Activated naive CD4-positive, alpha-beta T cell treated with anti-CD3 and anti-CD28 coated beads for 36 hours (primary cell): ENCODE measurements around the gene CYP46A1. TPM values are rescaled to one million over a fixed set of nuclear protein-coding genes. Genes with fewer than 3 reads are reported as not detected.

Experiments used
- CTCF ChIA-PET: fragments of 350-600 bp; sonication (Branson Sonifier 250); formaldehyde crosslinking; loops from one replicate; lab custom pipeline; 2021; ENCODE audit warnings: antibody characterized with exemption; lab: Charles Lee
- DNase-seq: peaks from one replicate; pipeline ENCODE4 v3.0.0-alpha.2; 2020
- H3K27ac Mint-ChIP-seq: one replicate; pipeline ENCODE4 v1.8.0; 2021; ENCODE audit warnings: mild to moderate bottlenecking, mixed read lengths
- H3K27me3 Mint-ChIP-seq: one replicate; pipeline ENCODE4 v1.8.0; 2021; ENCODE audit warnings: low read depth, mixed read lengths
- H3K36me3 Mint-ChIP-seq: one replicate; pipeline ENCODE4 v1.8.0; 2021; ENCODE audit warnings: low read depth, mixed read lengths
- H3K4me1 Mint-ChIP-seq: one replicate; pipeline ENCODE4 v1.8.0; 2021; ENCODE audit warnings: low read depth, mixed read lengths
- H3K4me3 Mint-ChIP-seq: one replicate; pipeline ENCODE4 v1.8.0; 2021; ENCODE audit warnings: mild to moderate bottlenecking, moderate library complexity, mixed read lengths
- H3K9me3 Mint-ChIP-seq: one replicate; pipeline ENCODE4 v1.8.0; 2021; ENCODE audit warnings: mixed read lengths
- intact Hi-C: fragments of 100-400 bp; cut with micrococcal nuclease; formaldehyde crosslinking; loops from one replicate; pipeline ENCODE4 v1.15.1; 2023
- total RNA-seq, 2 experiments: library from RNA; stranded (reverse); gene quantifications; one replicate each; pipeline ENCODE4 v1.2.3, GENCODE V29; 2021

Gene CYP46A1
- total RNA-seq, 2 experiments from 2014 or later = 0.10 to 0.12 TPM

DNA sequence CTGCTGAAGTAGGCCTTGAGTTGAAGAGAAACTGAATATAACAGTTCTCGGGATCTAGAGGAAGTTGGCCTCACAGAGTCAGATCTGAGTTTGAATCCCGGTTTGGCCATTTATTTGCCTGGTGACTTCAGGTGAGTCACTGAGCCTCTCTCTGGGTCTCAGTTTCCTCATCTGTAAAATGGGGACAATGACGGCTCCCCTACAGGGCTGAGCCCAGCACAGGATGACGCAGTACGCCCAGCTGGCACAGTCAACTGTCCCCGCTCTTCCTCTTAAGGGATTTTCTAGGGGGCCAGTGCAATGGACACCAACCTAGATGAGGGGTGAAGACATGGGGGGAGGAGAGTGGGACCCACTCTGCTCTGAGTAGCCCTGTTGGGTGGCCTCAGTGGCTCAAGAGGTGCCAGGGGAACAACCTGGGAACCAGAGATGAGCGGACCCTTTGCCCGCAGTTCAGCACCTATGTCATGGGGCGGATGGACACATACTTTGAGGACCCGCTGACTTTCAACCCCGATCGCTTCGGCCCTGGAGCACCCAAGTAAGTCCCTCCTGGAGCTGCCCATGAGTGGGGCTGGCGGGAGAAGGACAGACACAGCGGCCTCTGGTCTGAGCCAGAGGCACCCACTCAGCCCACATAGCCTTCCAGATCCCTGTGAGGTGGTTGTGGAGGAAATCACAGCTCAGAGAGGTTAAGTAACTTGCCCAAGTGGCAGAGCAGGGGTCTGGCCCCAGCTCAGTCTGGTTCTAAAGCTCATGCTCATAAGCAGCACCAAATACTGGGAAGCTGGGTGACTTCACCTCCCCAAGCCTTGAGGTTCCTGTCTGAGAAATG, 41.1 kb downstream of the CYP46A1 start:
- no peaks in the 10 kb centered on the region for H3K9me3 Mint-ChIP-seq
- H3K36me3 Mint-ChIP-seq = no peaks in the 10 kb centered on the region
- intact Hi-C loops = no loop called here
- no peak overlapping the region for H3K27ac Mint-ChIP-seq
- no peak for DNase-seq
- H3K4me1 Mint-ChIP-seq = no peaks in the 10 kb centered on the region
- no peak overlapping the region for H3K4me3 Mint-ChIP-seq
- peaks cover 16% of the 10 kb centered on the region for H3K27me3 Mint-ChIP-seq
- CTCF ChIA-PET = interaction anchor here (0.9 to 1.0 kb wide), 2 partner anchors 12 to 145 kb away, joined by 3 read pairs; no protein-coding TSS in a partner anchor

DNA sequence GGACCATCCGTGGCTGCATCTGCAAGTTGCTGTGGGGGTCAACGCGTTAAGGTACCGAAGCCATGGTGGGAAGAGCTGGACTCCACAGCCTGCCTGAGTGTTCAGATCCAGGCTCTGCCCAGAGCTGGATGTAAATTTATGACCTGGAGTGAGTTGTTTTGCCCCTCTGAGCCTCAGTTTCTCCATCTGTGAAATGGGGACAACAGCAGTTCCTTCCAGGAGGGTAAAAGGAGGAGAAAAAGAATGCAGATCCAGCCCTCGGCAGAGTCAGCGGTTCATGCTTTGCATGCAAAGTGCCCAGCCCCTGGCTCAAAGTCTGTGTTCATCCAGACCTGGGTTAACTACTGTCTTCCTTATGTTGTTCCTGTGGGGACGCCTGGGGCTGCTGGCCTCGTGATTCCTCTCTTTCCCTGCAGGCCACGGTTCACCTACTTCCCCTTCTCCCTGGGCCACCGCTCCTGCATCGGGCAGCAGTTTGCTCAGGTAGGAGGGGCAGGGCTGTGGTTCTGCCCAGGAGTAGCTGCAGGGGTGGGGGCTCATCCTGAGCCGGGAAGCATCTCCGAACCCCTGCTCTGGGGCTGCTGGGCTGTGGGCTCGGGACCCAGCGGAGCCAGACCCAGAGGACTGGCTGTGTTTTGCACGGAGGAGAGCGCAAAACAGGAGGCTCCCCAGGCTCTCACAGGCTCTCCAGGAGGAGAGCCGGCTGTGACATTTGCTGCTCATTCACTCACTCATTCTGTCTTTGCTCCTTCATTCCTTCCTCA, 41.9 kb downstream of the CYP46A1 start:
- Mint-ChIP-seq H3K9me3 (no peaks in the 10 kb centered on the region), H3K36me3 (no peaks in the 10 kb centered on the region), H3K4me1 (peaks cover 2% of the 10 kb centered on the region), H3K27me3 (peaks cover 19% of the 10 kb centered on the region), H3K4me3 (no peak overlapping the region), H3K27ac (no peak overlapping the region)
- DNase-seq = no peak
- intact Hi-C loops = no loop called here
- CTCF ChIA-PET = interaction anchor here (0.9 to 1.0 kb wide), 2 partner anchors 11 to 144 kb away, joined by 3 read pairs; no protein-coding TSS in a partner anchor

DNA sequence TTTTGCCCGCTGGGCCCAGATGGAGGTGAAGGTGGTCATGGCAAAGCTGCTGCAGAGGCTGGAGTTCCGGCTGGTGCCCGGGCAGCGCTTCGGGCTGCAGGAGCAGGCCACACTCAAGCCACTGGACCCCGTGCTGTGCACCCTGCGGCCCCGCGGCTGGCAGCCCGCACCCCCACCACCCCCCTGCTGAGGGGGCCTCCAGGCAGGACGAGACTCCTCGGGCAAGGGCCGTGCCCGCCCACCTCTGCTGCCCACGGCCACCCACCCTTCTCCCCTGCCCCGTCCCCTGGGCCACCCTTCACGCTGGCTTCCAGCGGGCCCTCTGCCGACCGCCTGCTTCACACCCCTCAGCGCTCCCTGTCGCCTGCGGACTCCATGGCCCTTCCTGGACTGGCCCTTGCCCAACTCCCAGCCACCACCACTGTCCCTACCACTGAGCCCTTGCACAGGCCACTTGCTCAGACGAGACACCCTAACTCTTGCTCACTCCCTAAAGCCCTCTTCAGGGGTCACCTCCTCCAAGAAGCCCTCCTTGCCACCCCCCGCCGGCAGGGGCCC, 42.5 kb downstream of the CYP46A1 start:
- no peaks in the 10 kb centered on the region for H3K9me3 Mint-ChIP-seq
- CTCF ChIA-PET = interaction anchor here (1.4 kb wide), 1 partner anchor 156 kb away, joined by 4 read pairs; no protein-coding TSS in a partner anchor
- H3K36me3 Mint-ChIP-seq = no peaks in the 10 kb centered on the region
- H3K4me3 Mint-ChIP-seq = no peak overlapping the region
- peaks cover 19% of the 10 kb centered on the region for H3K27me3 Mint-ChIP-seq
- H3K27ac Mint-ChIP-seq = no peak overlapping the region
- intact Hi-C loops = no loop called here
- peaks cover 2% of the 10 kb centered on the region for H3K4me1 Mint-ChIP-seq
- no peak for DNase-seq

DNA sequence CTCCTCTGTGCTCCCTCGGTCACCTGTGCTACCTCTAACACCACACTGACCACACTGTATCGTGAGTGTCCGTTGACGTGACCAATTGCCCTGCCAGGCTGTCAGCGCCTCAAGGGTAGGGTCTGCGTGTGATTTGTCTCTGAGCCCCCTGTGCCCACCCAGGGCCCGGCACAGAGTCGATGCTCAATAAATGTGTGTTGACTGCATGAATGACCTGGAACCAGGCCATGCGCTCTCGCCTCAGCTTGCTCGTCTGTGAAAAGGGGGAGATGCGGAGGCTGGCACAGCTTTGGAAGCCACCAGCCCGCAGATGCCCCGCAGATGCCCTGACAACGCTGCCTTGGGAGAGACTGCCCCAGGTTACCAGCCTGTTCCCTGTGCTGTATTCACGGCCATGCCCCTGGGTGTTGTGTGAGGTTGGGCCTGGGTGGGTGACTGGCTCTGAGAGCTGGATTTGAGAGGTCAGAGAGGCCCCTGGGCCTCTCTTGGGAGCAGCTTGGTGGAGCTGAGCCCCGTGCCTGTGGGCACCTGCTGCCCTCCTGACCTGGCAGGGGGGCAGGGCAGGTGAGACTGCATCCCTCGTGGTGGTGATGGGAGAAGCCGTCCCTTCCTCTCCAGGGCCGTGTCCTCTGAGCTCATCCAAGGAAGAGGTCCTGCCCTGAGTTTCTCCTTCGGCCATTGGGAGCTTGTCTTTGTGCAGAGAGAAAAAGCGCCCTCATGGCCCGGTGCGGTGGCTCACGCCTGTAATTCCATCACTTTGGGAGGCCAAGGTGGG, 43.2 kb downstream of the CYP46A1 start:
- Mint-ChIP-seq H3K27ac (no peak overlapping the region), H3K9me3 (no peaks in the 10 kb centered on the region), H3K4me1 (peaks cover 2% of the 10 kb centered on the region), H3K36me3 (no peaks in the 10 kb centered on the region), H3K4me3 (no peak overlapping the region), H3K27me3 (peaks cover 22% of the 10 kb centered on the region)
- intact Hi-C loops = no loop called here
- CTCF ChIA-PET = interaction anchor here (0.7 to 4.8 kb wide), 3 partner anchors 106 to 159 kb away, joined by 3 to 39 read pairs (median 4); no protein-coding TSS in a partner anchor
- no peak for DNase-seq

DNA sequence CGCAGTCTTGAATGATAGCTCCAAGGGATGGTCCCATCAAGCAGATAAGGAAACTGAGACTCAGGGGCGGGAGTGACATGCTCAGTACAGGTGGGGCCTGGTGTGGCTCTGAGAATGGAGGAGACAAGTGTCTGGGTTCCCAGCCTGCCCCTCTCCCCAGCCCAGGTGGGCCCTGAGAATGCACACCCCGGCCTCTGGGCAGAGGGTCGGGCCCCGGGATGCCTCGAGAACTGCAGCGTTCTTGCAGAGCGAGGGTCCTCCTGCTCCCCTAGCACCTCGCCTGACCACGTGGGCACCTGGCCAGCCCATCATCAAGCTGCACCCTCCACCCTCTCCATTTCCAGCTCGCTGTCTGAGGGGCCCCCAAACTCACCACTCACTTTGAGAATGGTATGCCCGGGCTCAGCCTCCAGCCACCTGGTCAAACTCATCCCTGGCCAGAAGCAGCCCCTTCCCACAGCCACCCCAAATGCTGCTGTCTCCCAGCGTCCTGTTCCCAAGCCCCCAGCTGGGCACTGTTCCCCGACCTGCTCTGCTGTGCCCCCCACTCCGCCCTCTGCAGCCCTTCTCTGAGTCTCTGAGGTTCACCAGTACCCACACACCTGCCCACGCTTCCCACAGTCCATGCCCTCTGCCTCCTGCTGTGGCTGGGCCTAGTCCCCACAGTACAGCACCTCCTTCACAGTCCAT, 44.3 kb downstream of the CYP46A1 start:
- no peak overlapping the region for H3K4me3 Mint-ChIP-seq
- H3K4me1 Mint-ChIP-seq = peaks cover 2% of the 10 kb centered on the region
- intact Hi-C loops = no loop called here
- H3K36me3 Mint-ChIP-seq = no peaks in the 10 kb centered on the region
- H3K27me3 Mint-ChIP-seq = peaks cover 25% of the 10 kb centered on the region
- CTCF ChIA-PET = interaction anchor here (1.1 to 4.8 kb wide), 3 partner anchors 22 to 158 kb away, joined by 3 to 39 read pairs (median 4); no protein-coding TSS in a partner anchor
- DNase-seq = peak; percentile 2
- H3K9me3 Mint-ChIP-seq = no peaks in the 10 kb centered on the region
- H3K27ac Mint-ChIP-seq = no peak overlapping the region

DNA sequence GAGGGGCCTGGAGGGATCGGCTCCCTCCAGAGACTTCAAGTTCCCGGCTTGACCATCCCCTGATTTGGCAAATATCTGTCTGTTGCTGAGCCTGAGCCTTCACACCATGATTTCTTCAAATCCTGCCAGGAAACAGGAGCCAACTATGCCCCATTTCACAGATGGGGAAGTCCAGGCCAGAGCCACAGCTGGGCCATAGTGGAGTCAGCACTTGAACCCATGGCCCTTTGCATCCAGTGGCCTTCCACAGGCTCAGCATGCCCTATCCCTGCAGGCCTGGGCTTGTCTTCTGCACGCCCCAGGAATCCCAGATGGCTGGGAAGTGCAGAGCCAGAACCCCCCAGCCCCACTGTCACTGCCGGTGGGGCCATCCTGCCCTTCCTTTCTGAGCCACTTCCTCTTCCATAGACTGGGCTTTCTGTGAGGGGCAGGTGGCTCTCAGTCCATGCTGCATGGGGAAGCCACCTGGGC, 44.9 kb downstream of the CYP46A1 start:
- H3K4me1 Mint-ChIP-seq = peaks cover 2% of the 10 kb centered on the region

DNA sequence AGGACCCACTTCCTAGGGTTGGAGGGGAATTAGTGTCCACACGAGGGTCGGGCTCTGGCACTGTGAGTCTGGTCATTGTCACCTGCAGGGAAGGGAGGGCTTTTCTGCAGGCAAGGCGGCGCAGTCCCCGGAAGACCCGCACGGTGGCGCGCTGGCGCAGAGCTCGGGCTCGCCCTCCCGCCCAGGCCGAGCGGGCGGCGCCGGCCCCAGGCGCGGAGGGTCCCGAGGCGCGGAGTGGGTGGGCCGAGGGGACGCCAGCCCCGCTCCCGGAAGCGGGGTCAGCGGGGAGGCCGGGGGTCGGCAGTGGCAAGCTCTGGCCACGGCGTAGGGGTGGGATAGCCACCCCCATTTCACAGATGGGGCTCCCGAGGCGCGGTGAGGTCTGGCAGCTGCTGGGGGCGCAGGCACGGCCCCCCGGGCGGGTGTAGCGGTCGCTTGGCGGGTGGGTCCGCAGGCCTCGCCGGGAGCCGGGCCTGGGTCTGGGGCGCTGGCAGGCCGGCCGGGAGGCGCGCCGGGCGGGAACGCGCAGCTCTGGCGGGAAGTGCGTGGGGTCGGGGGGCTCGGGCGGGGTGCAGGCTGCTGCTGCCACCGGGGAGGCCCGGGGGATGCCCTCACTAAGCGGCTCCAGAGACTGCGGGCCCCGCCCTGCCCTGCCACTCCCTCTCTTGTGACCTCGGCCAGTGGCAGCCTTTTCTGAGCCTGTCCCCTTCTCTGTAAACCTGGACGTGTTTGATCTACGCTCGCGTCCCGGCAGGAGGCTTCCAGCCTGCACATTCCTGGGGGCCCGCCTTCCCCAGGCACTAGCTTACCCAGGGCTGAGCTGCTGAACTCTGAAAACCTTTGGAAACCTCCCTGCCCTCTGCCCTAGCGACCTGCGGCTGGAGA, 46.1 kb downstream of the CYP46A1 start:
- peaks cover 30% of the 10 kb centered on the region for H3K27me3 Mint-ChIP-seq
- intact Hi-C loops = loop anchor here (1.0 kb wide), 1 partner anchor 155 kb away; no protein-coding TSS in a partner anchor
- no peaks in the 10 kb centered on the region for H3K9me3 Mint-ChIP-seq
- peaks cover 2% of the 10 kb centered on the region for H3K4me1 Mint-ChIP-seq
- H3K4me3 Mint-ChIP-seq = peak overlapping the region; percentile 42
- no peak overlapping the region for H3K27ac Mint-ChIP-seq
- H3K36me3 Mint-ChIP-seq = no peaks in the 10 kb centered on the region
- CTCF ChIA-PET = interaction anchor here (0.6 to 4.8 kb wide), 18 partner anchors 8 to 216 kb away, joined by 3 to 39 read pairs (median 3); no protein-coding TSS in a partner anchor
- peak; percentile 78 for DNase-seq

More for the DNA sequence above, 44.9 kb downstream of the CYP46A1 start:
- no peak overlapping the region for H3K27ac Mint-ChIP-seq
- no peak overlapping the region for H3K4me3 Mint-ChIP-seq
- H3K27me3 Mint-ChIP-seq = peaks cover 30% of the 10 kb centered on the region
- no peaks in the 10 kb centered on the region for H3K9me3 Mint-ChIP-seq
- H3K36me3 Mint-ChIP-seq = no peaks in the 10 kb centered on the region
- CTCF ChIA-PET = interaction anchor here (1.1 to 4.8 kb wide), 5 partner anchors 11 to 157 kb away, joined by 3 to 39 read pairs (median 6); no protein-coding TSS in a partner anchor
- peak; percentile 1 for DNase-seq
- intact Hi-C loops = no loop called here

DNA sequence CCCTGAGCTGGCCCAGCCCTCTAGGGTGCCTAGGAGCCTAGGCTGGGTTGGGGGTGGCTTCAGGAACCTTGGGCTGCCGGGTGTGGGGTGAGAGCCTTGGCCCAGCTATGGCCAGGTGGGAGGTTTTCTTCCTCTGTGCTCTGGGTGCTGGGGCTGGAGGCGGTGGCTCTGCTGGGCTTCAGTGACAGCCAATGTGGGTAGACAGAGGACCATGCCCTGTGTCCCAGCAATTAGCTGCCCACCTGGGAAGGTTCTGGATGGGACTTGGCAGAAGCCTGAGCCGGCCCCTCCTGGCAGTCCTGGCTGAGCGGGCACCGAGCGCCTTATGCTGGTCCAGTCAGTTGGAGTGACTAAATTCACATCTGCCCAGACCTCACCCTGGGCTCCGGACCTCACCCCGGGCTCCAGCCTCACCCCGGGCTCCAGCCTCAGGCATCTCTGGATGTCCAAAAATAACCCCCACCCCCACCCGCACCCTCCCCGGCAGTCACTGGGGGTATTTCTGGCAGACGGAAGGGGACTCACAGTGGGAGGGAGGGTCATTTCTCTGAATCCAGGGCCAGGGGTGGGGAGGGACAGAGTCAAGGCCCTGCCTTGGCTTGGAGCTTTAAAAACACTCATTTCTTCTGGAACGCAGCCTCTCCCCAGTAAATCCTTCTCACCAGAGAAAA, 46.9 kb downstream of the CYP46A1 start:
- CTCF ChIA-PET = interaction anchor here (0.6 to 4.8 kb wide), 14 partner anchors 10 to 443 kb away, joined by 3 to 39 read pairs (median 3); no protein-coding TSS in a partner anchor
- H3K36me3 Mint-ChIP-seq = no peaks in the 10 kb centered on the region
- intact Hi-C loops = loop anchor here (1.0 kb wide), 1 partner anchor 154 kb away; no protein-coding TSS in a partner anchor
- peaks cover 2% of the 10 kb centered on the region for H3K4me1 Mint-ChIP-seq
- no peaks in the 10 kb centered on the region for H3K9me3 Mint-ChIP-seq
- H3K27me3 Mint-ChIP-seq = peaks cover 33% of the 10 kb centered on the region
- DNase-seq = peak; percentile 2
- no peak overlapping the region for H3K27ac Mint-ChIP-seq
- H3K4me3 Mint-ChIP-seq = no peak overlapping the region

DNA sequence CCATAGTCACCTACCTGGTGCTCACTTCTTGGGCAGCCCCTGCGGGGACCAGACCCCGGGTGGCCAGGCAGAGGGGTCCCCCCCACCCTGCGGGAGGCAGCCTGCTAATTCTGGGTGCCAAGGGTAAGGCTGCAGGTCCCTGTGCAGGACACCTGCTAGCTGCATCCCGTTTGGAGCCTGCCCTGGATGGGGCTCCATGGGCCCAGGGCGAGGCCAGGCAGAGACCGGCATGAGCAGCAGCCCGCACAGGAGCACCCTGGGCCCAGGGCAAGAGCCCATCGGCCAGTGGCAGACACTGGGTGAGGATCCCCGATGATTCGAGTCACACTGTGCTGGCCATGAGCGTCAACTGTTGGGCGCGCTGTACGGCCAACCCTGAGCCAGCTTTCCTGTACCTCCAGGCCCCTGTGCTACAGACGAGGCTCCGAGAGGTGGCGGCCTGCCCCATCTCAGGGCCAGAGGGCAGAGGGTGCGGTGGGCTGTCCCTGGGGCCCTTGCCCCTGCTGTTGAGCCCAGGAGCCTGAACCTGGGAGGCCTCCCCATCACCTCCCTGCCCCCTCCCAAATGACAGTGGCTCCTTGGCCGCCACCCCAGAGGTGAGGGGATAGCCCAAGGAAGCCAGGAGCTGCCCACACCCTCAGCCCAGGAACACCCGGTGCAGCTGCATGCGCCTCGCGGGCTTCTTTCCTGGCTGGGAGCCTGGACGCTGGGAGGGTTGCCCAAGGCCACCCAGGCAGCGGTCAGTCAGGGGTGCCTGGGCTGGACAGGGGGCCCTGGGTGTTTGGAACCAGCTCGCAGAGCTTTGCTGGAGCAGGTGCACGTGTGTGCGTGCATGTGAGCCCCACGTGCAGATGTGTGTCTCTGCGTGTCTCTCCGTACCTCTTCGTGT, 47.7 kb downstream of the CYP46A1 start:
- no peak overlapping the region for H3K27ac Mint-ChIP-seq
- intact Hi-C loops = no loop called here
- H3K9me3 Mint-ChIP-seq = no peaks in the 10 kb centered on the region
- H3K27me3 Mint-ChIP-seq = peaks cover 34% of the 10 kb centered on the region
- no peak overlapping the region for H3K4me3 Mint-ChIP-seq
- no peaks in the 10 kb centered on the region for H3K36me3 Mint-ChIP-seq
- DNase-seq = peak; percentile 3
- peaks cover 2% of the 10 kb centered on the region for H3K4me1 Mint-ChIP-seq
- CTCF ChIA-PET = interaction anchor here (0.6 to 4.8 kb wide), 2 partner anchors 154 to 442 kb away, joined by 4 to 39 read pairs; no protein-coding TSS in a partner anchor
